B cell (primary cell): ENCODE measurements around the gene CD207. TPM values are rescaled to one million over a fixed set of nuclear protein-coding genes. Genes with fewer than 3 reads are reported as not detected.

Experiments used
- ATAC-seq: fragments of 200-7000 bp; cut with Tn5 transposase; one replicate; pipeline ENCODE4 v1.10.0; 2021; ENCODE audit warnings: low read depth, mild to moderate bottlenecking, moderate number of reproducible peaks, moderate library complexity
- CTCF ChIA-PET: fragments of 350-600 bp; sonication (Branson Sonifier 250); formaldehyde crosslinking; loops from one replicate; lab custom pipeline; 2021; ENCODE audit warnings: antibody characterized with exemption, inconsistent platforms; lab: Charles Lee
- POLR2A ChIA-PET: fragments of 350-600 bp; sonication (Branson Sonifier 250); formaldehyde crosslinking; loops from one replicate; lab custom pipeline; 2021; ENCODE audit warnings: antibody characterized with exemption; lab: Charles Lee
- DNase-seq: peaks from one replicate; pipeline ENCODE4 v3.0.0; 2013
- H2AFZ ChIP-seq: 2 replicates; pipeline ENCODE4 v1.6.1; 2012; ENCODE audit warnings: mild to moderate bottlenecking, low read depth, low read length; ENCODE audit not compliant: insufficient read depth, poor library complexity, severe bottlenecking
- H3K27ac ChIP-seq, 2 donors: 1 replicate in 1 of 2; 2 replicates in 1 of 2; pipeline ENCODE4 v1.5.1; 2012 to 2013; ENCODE audit warnings: low read length in 2 of 2, mild to moderate bottlenecking in 2 of 2, moderate library complexity in 1 of 2
- H3K27me3 ChIP-seq, 4 experiments: fragments of 200-600 bp in 1 of 4; sonication (generic) in 1 of 4; replicated peaks in 1 of 4; 1 replicate in 2 of 4; 2 replicates in 2 of 4; pipeline versions ENCODE4 v1.6.1 to v1.7.0; 2013 to 2016; ENCODE audit warnings: low read length in 3 of 4, mild to moderate bottlenecking in 2 of 4, mixed read lengths in 1 of 4, moderate library complexity in 1 of 4; ENCODE audit not compliant: insufficient read depth in 4 of 4, control insufficient read depth in 3 of 4; ENCODE audit errors: control extremely low read depth in 1 of 4
- H3K36me3 ChIP-seq, 2 experiments: replicated peaks in 1 of 2; 1 replicate in 1 of 2; 2 replicates in 1 of 2; pipeline versions ENCODE4 v1.6.1 to v1.7.1; 2013; ENCODE audit warnings: low read length in 1 of 2; ENCODE audit not compliant: insufficient read depth in 2 of 2, control insufficient read depth in 1 of 2; ENCODE audit errors: control extremely low read depth in 1 of 2, extremely low read depth in 1 of 2
- H3K4me1 ChIP-seq, 2 donors: fragments of 200-600 bp in 1 of 2; sonication (generic) in 1 of 2; 1 replicate in 1 of 2; 2 replicates in 1 of 2; pipeline versions ENCODE4 v1.5.1 to v1.6.1; 2013 to 2017; ENCODE audit warnings: low read length in 2 of 2; ENCODE audit not compliant: control insufficient read depth in 2 of 2, insufficient read depth in 2 of 2
- H3K4me2 ChIP-seq: replicated peaks from 2 replicates; pipeline ENCODE3; 2012; ENCODE audit warnings: mild to moderate bottlenecking, low read depth, low read length; ENCODE audit not compliant: poor library complexity, severe bottlenecking
- H3K4me3 ChIP-seq, 5 experiments: fragments of 200-600 bp in 1 of 5; sonication (generic) in 1 of 5; 1 replicate in 3 of 5; 2 replicates in 2 of 5; pipeline versions ENCODE4 v1.5.1 to v1.7.0; 2011 to 2016; ENCODE audit warnings: low read length in 4 of 5, mild to moderate bottlenecking in 4 of 5, low read depth in 2 of 5, control low read depth in 1 of 5, moderate library complexity in 1 of 5; ENCODE audit not compliant: insufficient read depth in 1 of 5; ENCODE audit errors: control extremely low read depth in 1 of 5, extremely low read depth in 1 of 5
- H3K79me2 ChIP-seq: fragments of 200-600 bp; sonication (generic); one replicate; pipeline ENCODE4 v1.6.0; 2016; ENCODE audit warnings: low read length; ENCODE audit not compliant: control insufficient read depth, insufficient read depth
- H3K9ac ChIP-seq: fragments of 200-600 bp; sonication (generic); 2 replicates; pipeline ENCODE4 v1.6.1; 2017; ENCODE audit warnings: mild to moderate bottlenecking, low read length, moderate library complexity
- H3K9me3 ChIP-seq, 3 donors: one replicate each; pipeline versions ENCODE4 v1.6.1 to v1.7.1; 2013; ENCODE audit warnings: low read length in 2 of 3; ENCODE audit not compliant: control insufficient read depth in 2 of 3, insufficient read depth in 1 of 3; ENCODE audit errors: control extremely low read depth in 1 of 3
- H4K20me1 ChIP-seq: 2 replicates; pipeline ENCODE4 v1.6.0; 2012; ENCODE audit warnings: mild to moderate bottlenecking, low read length; ENCODE audit not compliant: insufficient read depth, control insufficient read depth, poor library complexity, severe bottlenecking
- H3K27ac Mint-ChIP-seq: one replicate; pipeline ENCODE4 v1.8.0; 2021; ENCODE audit warnings: mixed read lengths
- H3K27me3 Mint-ChIP-seq: one replicate; pipeline ENCODE4 v1.8.0; 2021; ENCODE audit warnings: mixed read lengths
- H3K4me1 Mint-ChIP-seq: one replicate; pipeline ENCODE4 v1.8.0; 2021; ENCODE audit warnings: mixed read lengths
- H3K4me3 Mint-ChIP-seq: one replicate; pipeline ENCODE4 v1.8.0; 2021; ENCODE audit warnings: mixed read lengths
- H3K9me3 Mint-ChIP-seq: one replicate; pipeline ENCODE4 v1.8.0; 2022; ENCODE audit warnings: mixed read lengths; ENCODE audit not compliant: insufficient read depth
- EZH2 ChIP-seq: IDR thresholded peaks from 2 replicates; pipeline ENCODE4 v1.6.1; 2012; ENCODE audit warnings: borderline replicate concordance, low read depth, mild to moderate bottlenecking, moderate library complexity, low read length; ENCODE audit not compliant: insufficient read depth, poor library complexity, severe bottlenecking
- WGBS: methylation state at CpG from one replicate; pipeline ENCODE4 v1.1.5; 2013; ENCODE audit warnings: missing lambda C conversion rate; ENCODE audit not compliant: insufficient coverage; 5-methylcytosine and 5-hydroxymethylcytosine counted together
- intact Hi-C: fragments of 100-400 bp; cut with micrococcal nuclease; formaldehyde crosslinking; loops from one replicate; pipeline ENCODE4 v1.10.0; 2022
- polyA plus RNA-seq: library from polyadenylated mRNA; depleted of rRNA; stranded (reverse); fragments of >200 nt; gene quantifications from 2 replicates; pipeline ENCODE4 v1.2.3, GENCODE V29; 2012
- total RNA-seq, 2 donors: library from RNA; stranded (reverse); fragments of 120-200 nt in 1 of 2; gene quantifications; 1 replicate in 1 of 2; 2 replicates in 1 of 2; pipeline versions ENCODE4 v1.2.3 to v1.2.4, GENCODE V29; 2013 to 2022
- TF ChIP-seq, protein P1 (sequence below): fragments of 200-600 bp; IDR thresholded peaks from one replicate; pipeline ENCODE4 v1.8.0; 2022; ENCODE audit warnings: antibody characterized with exemption, mild to moderate bottlenecking

The CD207 gene
- total and polyA plus RNA-seq, 2 donors (not counting 1 experiment from before 2014, with no cell fraction given) = not detected

DNA sequence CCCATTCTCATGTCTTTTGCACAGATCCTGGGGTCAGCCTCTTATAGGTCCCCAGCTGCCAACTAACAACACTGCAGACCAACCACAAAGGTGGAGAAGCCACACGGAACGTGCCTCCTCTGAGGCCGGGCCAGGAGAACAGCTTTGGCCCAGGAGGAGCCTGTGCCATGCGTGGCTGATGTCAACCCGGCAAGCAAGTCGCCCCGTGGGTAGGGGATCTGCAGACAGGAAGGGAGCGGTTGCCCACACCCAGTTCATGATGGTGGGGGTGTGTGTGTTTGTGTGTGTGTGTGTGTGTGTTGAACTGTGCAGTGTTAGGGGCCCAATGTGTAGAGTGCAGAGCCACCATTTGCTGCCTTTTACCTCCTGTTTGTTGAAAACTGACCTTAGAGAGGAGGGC is 12.8 kb downstream of the CD207 start:
- H2AFZ ChIP-seq = no peak overlapping the region
- DNase-seq = no peak
- H3K36me3 ChIP-seq = no peaks in the 10 kb centered on the region
- intact Hi-C loops = no loop called here
- H3K27me3 ChIP-seq = peaks cover 0 to 5% (median 0%) of the 10 kb centered on the region in 4 experiments
- CTCF ChIA-PET = no interaction called here
- H3K79me2 ChIP-seq = no peaks in the 10 kb centered on the region
- H3K4me3 ChIP-seq = no peak overlapping the region
- ATAC-seq = no peak
- Mint-ChIP-seq H3K4me3 (no peak overlapping the region), H3K4me1 (no peaks in the 10 kb centered on the region), H3K27ac (no peak overlapping the region), H3K27me3 (peaks cover 29% of the 10 kb centered on the region), H3K9me3 (no peaks in the 10 kb centered on the region)
- no peaks in the 10 kb centered on the region for H3K4me1 ChIP-seq
- POLR2A ChIA-PET = no interaction called here
- H3K9ac ChIP-seq = no peak overlapping the region
- no peaks in the 10 kb centered on the region for H3K9me3 ChIP-seq
- TF ChIP-seq, protein P1, sequence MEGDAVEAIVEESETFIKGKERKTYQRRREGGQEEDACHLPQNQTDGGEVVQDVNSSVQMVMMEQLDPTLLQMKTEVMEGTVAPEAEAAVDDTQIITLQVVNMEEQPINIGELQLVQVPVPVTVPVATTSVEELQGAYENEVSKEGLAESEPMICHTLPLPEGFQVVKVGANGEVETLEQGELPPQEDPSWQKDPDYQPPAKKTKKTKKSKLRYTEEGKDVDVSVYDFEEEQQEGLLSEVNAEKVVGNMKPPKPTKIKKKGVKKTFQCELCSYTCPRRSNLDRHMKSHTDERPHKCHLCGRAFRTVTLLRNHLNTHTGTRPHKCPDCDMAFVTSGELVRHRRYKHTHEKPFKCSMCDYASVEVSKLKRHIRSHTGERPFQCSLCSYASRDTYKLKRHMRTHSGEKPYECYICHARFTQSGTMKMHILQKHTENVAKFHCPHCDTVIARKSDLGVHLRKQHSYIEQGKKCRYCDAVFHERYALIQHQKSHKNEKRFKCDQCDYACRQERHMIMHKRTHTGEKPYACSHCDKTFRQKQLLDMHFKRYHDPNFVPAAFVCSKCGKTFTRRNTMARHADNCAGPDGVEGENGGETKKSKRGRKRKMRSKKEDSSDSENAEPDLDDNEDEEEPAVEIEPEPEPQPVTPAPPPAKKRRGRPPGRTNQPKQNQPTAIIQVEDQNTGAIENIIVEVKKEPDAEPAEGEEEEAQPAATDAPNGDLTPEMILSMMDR = no peak
- H3K4me2 ChIP-seq = no peak overlapping the region
- H4K20me1 ChIP-seq = no peaks in the 10 kb centered on the region
- WGBS = 65% methylated on average over 8 of the region's 8 CpGs
- no peak overlapping the region for H3K27ac ChIP-seq

DNA sequence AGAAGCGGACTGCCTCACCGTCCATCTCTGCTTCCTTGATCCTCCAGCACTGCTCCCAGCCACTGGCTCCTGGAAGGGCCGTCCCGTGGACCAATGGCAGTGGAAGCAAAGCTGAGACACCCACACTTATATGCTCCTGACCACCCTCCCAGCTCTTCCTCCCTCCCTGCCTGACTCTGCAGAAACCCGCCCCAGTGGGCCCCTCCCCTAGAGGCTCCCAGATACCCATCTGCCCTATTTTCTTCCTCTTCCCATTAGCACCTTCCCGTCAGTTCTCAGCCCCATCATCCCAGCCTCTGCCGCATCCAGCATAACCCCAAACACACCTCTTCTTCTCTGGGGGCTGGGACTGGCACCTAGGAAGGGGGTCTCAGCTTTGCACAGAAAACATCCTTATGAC is 15.1 kb downstream of the CD207 start, which contains the start of gene CLEC4F:
Gene CLEC4F, minus strand, starts transcription at position 101 of the 400 bp plus-strand sequence. Its CDS starts 76 bp downstream, at position 25.
- H3K9me3 ChIP-seq = no peaks in the 10 kb centered on the region
- CTCF ChIA-PET = no interaction called here
- intact Hi-C loops = no loop called here
- H3K27ac Mint-ChIP-seq = no peak within 1 kb of the TSS
- H3K27me3 Mint-ChIP-seq = peaks cover 33% of the 10 kb centered on the region
- H2AFZ ChIP-seq = no peak within 1 kb of the TSS
- H3K36me3 ChIP-seq = no peaks in the 10 kb centered on the region
- no peak for TF ChIP-seq EZH2
- TF ChIP-seq, protein P1 = no peak
- 89% methylated on average over 7 of the region's 7 CpGs for WGBS
- no peaks in the 10 kb centered on the region for H3K4me1 ChIP-seq
- H4K20me1 ChIP-seq = no peaks in the 10 kb centered on the region
- ATAC-seq (no peak), DNase-seq (no peak)
- POLR2A ChIA-PET = no interaction called here
- no peaks in the 10 kb centered on the region for H3K9me3 Mint-ChIP-seq
- no peaks in the 10 kb centered on the region for H3K79me2 ChIP-seq
- no peak within 1 kb of the TSS for H3K27ac ChIP-seq
- H3K4me1 Mint-ChIP-seq = no peaks in the 10 kb centered on the region
- H3K27me3 ChIP-seq = peaks cover 0 to 5% (median 0%) of the 10 kb centered on the region in 4 experiments
- H3K4me3 ChIP-seq = no peak within 1 kb of the TSS
- no peak within 1 kb of the TSS for H3K4me2 ChIP-seq
- no peak within 1 kb of the TSS for H3K4me3 Mint-ChIP-seq
- no peak within 1 kb of the TSS for H3K9ac ChIP-seq
